H7 (cell line): ENCODE measurements around the gene DOC2B. TPM values are rescaled to one million over a fixed set of nuclear protein-coding genes. Genes with fewer than 3 reads are reported as not detected.

Source experiments
- DNase-seq: peaks from one replicate; pipeline ENCODE4 v3.0.0; 2012
- H3K27me3 ChIP-seq: 2 replicates; pipeline ENCODE4 v1.6.0; 2011; ENCODE audit warnings: mild to moderate bottlenecking, low read length; ENCODE audit not compliant: control insufficient read depth, insufficient read depth
- H3K36me3 ChIP-seq: replicated peaks from 2 replicates; pipeline ENCODE4 v1.5.1; 2011; ENCODE audit warnings: low read length; ENCODE audit not compliant: control insufficient read depth, insufficient read depth
- H3K4me3 ChIP-seq: 2 replicates; pipeline ENCODE4 v1.5.1; 2011; ENCODE audit warnings: low read depth, mild to moderate bottlenecking, control low read depth, low read length, moderate library complexity; ENCODE audit not compliant: insufficient read depth
- total RNA-seq: library from RNA; depleted of rRNA; stranded (reverse); fragments of >200 nt; shearing (Covaris generic); gene quantifications from 2 replicates; pipeline ENCODE4 v1.2.3, GENCODE V29; 2014

DOC2B gene
- total RNA-seq, 1 experiment from 2014 or later, result 1.1 TPM

GRCh38 chr17:152860-153420, 28.5 kb downstream of the DOC2B start:
- Histone ChIP-seq H3K36me3 (no peaks in the 10 kb centered on the region), H3K27me3 (no peaks in the 10 kb centered on the region), H3K4me3 (no peak overlapping the region)
- DNase-seq, result no peak

- no peak for DNase-seq
- no peaks in the 10 kb centered on the region for H3K27me3 ChIP-seq
- no peak overlapping the region for H3K4me3 ChIP-seq
- no peaks in the 10 kb centered on the region for H3K36me3 ChIP-seq
These were observed 29.3 kb downstream of the DOC2B start for GRCh38 chr17:151886-152859.

- no peaks in the 10 kb centered on the region for H3K36me3 ChIP-seq
- H3K27me3 ChIP-seq, result no peaks in the 10 kb centered on the region
- DNase-seq, result no peak
- no peak overlapping the region for H3K4me3 ChIP-seq
These were observed 30.4 kb downstream of the DOC2B start for GRCh38 chr17:151004-151403.

GRCh38 chr17:149897-150584, 31.4 kb downstream of the DOC2B start:
- no peak overlapping the region for H3K4me3 ChIP-seq
- no peak for DNase-seq
- H3K36me3 ChIP-seq, result no peaks in the 10 kb centered on the region
- H3K27me3 ChIP-seq, result no peaks in the 10 kb centered on the region; the same call in 1 of the 2 replicates

- H3K4me3 ChIP-seq, result no peak overlapping the region
- H3K27me3 ChIP-seq, result no peaks in the 10 kb centered on the region; the same call in 1 of the 2 replicates
- H3K36me3 ChIP-seq, result no peaks in the 10 kb centered on the region
- no peak for DNase-seq
These were observed 32.2 kb downstream of the DOC2B start for GRCh38 chr17:149231-149630.

- H3K36me3 ChIP-seq, result no peaks in the 10 kb centered on the region
- DNase-seq, result no peak
- no peak overlapping the region for H3K4me3 ChIP-seq
- H3K27me3 ChIP-seq, result no peaks in the 10 kb centered on the region; the same call in 1 of the 2 replicates
These were observed 32.7 kb downstream of the DOC2B start for GRCh38 chr17:148757-149156.

- no peak for DNase-seq
- H3K36me3 ChIP-seq, result no peaks in the 10 kb centered on the region
- no peak overlapping the region for H3K4me3 ChIP-seq
- peaks cover 4% of the 10 kb centered on the region for H3K27me3 ChIP-seq
These were observed 33.4 kb downstream of the DOC2B start for GRCh38 chr17:147796-148740.

- no peak for DNase-seq
- H3K27me3 ChIP-seq, result peaks cover 10% of the 10 kb centered on the region
- no peaks in the 10 kb centered on the region for H3K36me3 ChIP-seq
- no peak overlapping the region for H3K4me3 ChIP-seq
These were observed 34.3 kb downstream of the DOC2B start for GRCh38 chr17:146983-147761.

- Histone ChIP-seq H3K36me3 (no peaks in the 10 kb centered on the region), H3K27me3 (peaks cover 10% of the 10 kb centered on the region), H3K4me3 (no peak overlapping the region)
- no peak for DNase-seq
These were observed 34.9 kb downstream of the DOC2B start for GRCh38 chr17:146546-146945.

GRCh38 chr17:145671-146541, 35.5 kb downstream of the DOC2B start:
- DNase-seq, result no peak
- Histone ChIP-seq H3K36me3 (no peaks in the 10 kb centered on the region), H3K27me3 (peaks cover 10% of the 10 kb centered on the region), H3K4me3 (no peak overlapping the region)

- Histone ChIP-seq H3K27me3 (peaks cover 10% of the 10 kb centered on the region), H3K4me3 (no peak overlapping the region), H3K36me3 (no peaks in the 10 kb centered on the region)
- no peak for DNase-seq
These were observed 36.3 kb downstream of the DOC2B start for GRCh38 chr17:144936-145670.

GRCh38 chr17:143785-144281, 37.6 kb downstream of the DOC2B start:
- DNase-seq, result peak; percentile 98
- Histone ChIP-seq H3K27me3 (peaks cover 10% of the 10 kb centered on the region), H3K36me3 (no peaks in the 10 kb centered on the region), H3K4me3 (no peak overlapping the region)
